Lower lobe of right lung (tissue), 2 donors: ENCODE results near the gene SFI1. TPM values are rescaled to one million over a fixed set of nuclear protein-coding genes. Genes with fewer than 3 reads are reported as not detected.
"Not testable (repeated sequence)": the region's sequence is repeated elsewhere in the genome, so short reads cannot be mapped to it uniquely, and the experiment has no call there.

ENCODE experiments used
- ATAC-seq, 2 donors: fragments of 200-7000 bp; cut with Tn5 transposase; one replicate each; pipeline ENCODE4 v1.9.1; 2020 to 2022; ENCODE audit warnings: mild to moderate bottlenecking in 2 of 2, moderate library complexity in 2 of 2
- DNase-seq: peaks from one replicate; pipeline ENCODE4 v3.0.0-alpha.2; 2020
- H3K27ac ChIP-seq: fragments of 200-600 bp; one replicate; pipeline ENCODE4 v1.8.0; 2022
- H3K27me3 ChIP-seq: fragments of 200-600 bp; one replicate; pipeline ENCODE4 v1.8.0; 2022; ENCODE audit warnings: low read depth
- H3K36me3 ChIP-seq: fragments of 200-600 bp; one replicate; pipeline ENCODE4 v1.8.0; 2022; ENCODE audit warnings: mild to moderate bottlenecking
- H3K4me1 ChIP-seq: fragments of 200-600 bp; one replicate; pipeline ENCODE4 v1.8.0; 2022
- H3K4me3 ChIP-seq: fragments of 200-600 bp; one replicate; pipeline ENCODE4 v1.8.0; 2022; ENCODE audit warnings: mild to moderate bottlenecking
- H3K9me3 ChIP-seq: fragments of 200-600 bp; one replicate; pipeline ENCODE4 v1.8.0; 2022
- CTCF ChIP-seq: fragments of 200-600 bp; IDR thresholded peaks from one replicate; pipeline ENCODE4 v1.8.0; 2022; ENCODE audit warnings: antibody characterized with exemption, mild to moderate bottlenecking
- intact Hi-C: fragments of 100-400 bp; cut with DNase I; formaldehyde crosslinking; loops from one replicate; pipeline ENCODE4 v1.11.0; 2022
- total RNA-seq: library from RNA; stranded (reverse); fragmentation: NEBNext Ultra II Directional; extraction: Animal tissue kit (Norgen Biotek cat#: 25700); gene quantifications from one replicate; pipeline ENCODE4 v1.2.1, GENCODE V29; 2021
- donor health status: DM: no; HTN: yes; CAD: no; lungs with severe emphysema.

SFI1 gene
- total RNA-seq, 1 donor from 2014 or later: 37.5 TPM

GRCh38 chr22:31526270-31526669 is 29.9 kb downstream of the SFI1 start:
- Histone ChIP-seq H3K27me3 (no peaks in the 10 kb centered on the region), H3K4me1 (peaks cover 7% of the 10 kb centered on the region), H3K36me3 (peaks cover 11% of the 10 kb centered on the region), H3K4me3 (no peak overlapping the region), H3K27ac (no peak overlapping the region), H3K9me3 (no peaks in the 10 kb centered on the region)
- no peak for TF ChIP-seq CTCF
- intact Hi-C loops: no loop called here
- ATAC-seq (no peak), DNase-seq (no peak)

DNA sequence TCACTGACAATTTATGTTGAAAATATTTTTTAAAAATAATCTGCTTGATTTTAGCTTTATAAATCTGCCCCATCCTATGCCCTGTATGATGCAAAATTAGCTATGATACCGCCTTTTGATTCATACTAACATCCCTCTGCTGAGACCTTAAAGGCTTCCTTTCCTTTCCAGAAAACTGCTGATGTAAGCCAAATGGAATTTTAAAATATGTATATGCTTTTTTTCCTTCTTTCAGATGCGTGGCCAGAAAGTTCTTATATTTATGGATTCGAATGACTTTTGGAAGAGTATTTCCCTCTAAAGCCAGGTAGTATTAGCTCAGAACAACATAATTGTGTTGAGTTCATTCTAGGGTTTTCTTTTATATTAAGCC is 34.5 kb downstream of the SFI1 start:
- intact Hi-C loops: no loop called here
- H3K27me3 ChIP-seq: no peaks in the 10 kb centered on the region
- no peak overlapping the region for H3K27ac ChIP-seq

DNA sequence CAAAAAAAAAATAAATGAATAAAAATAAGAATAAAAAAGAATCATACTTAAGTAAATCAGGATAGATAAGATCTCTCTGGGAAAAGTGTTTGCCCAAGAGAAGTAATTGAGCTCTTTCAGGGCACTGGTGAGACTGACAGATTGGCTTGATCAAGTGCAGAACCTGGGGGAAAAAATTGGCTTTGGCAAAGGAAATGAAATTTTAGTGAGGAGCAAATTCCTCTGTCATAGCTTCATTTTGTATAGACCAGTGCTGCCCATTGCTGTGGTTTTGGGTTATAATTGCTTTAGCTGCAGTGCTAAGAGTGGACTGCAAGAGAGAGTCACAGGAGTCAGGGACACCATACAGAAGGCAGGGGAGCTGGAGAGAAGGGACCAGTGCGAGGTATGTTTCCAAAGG is 35.7 kb downstream of the SFI1 start:
- H3K4me1 ChIP-seq: peaks cover 7% of the 10 kb centered on the region
- no peak overlapping the region for H3K27ac ChIP-seq
- intact Hi-C loops: no loop called here
- H3K27me3 ChIP-seq: no peaks in the 10 kb centered on the region
- no peaks in the 10 kb centered on the region for H3K9me3 ChIP-seq
- TF ChIP-seq CTCF: no peak
- DNase-seq: no peak
- no peak overlapping the region for H3K4me3 ChIP-seq
- peaks cover 11% of the 10 kb centered on the region for H3K36me3 ChIP-seq
- ATAC-seq: no peak

More for the DNA sequence above, 34.5 kb downstream of the SFI1 start:
- H3K4me3 ChIP-seq: no peak overlapping the region
- H3K4me1 ChIP-seq: peaks cover 7% of the 10 kb centered on the region
- H3K9me3 ChIP-seq: no peaks in the 10 kb centered on the region
- TF ChIP-seq CTCF: no peak
- H3K36me3 ChIP-seq: peaks cover 11% of the 10 kb centered on the region
- ATAC-seq: peak in 1 of 2 donors; percentile 13
- no peak for DNase-seq

DNA sequence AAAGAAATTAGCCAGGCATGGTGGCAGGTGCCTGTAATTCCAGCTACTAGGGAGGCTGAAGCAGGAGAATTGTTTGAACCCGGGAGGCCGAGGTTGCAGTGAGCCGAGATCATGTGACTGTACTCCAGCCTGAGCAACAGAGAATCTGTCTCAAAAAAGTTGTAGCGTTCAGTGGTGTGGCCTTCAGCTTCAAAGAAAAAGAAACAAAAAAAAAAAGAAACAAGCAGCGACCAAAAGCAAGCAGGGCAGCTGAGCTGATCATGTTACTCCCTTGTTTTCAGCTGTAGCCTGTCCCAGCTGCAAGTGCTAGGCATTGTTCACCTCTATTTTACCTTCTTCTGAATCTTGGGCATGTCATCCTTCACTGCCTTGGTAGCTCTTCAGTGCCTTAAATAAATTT is 37.0 kb downstream of the SFI1 start:
- Histone ChIP-seq H3K4me3 (no peak overlapping the region), H3K4me1 (peaks cover 7% of the 10 kb centered on the region), H3K9me3 (no peaks in the 10 kb centered on the region), H3K27me3 (no peaks in the 10 kb centered on the region), H3K36me3 (peaks cover 10% of the 10 kb centered on the region), H3K27ac (no peak overlapping the region)
- no peak for DNase-seq
- no peak for TF ChIP-seq CTCF
- no peak for ATAC-seq
- intact Hi-C loops: no loop called here

DNA sequence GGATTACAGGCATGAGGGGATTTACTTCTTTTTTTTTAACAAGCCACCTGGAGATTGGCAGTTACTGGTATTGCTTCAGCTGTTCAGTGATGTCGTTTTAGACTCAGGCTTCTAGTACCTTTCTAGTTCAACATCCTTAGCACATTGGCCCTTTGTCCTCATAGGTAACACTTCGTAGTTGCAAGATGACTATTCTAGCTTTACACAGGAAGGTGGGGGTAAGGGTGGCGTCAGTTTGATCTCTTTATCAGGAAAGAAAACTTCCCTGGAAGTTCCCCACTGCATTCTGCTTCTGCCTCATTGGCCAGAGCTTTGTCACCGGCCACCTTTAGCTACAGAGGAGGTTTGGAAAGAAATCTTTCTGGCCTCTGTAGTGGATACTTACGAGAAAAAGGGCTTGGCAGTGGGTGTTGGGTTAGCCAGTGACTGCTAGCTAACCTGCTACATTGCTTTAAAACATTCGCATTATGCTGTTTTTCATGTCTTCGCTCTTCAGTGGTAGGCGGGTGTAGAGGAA is 40.7 kb downstream of the SFI1 start:
- H3K27ac ChIP-seq: no peak overlapping the region
- no peak overlapping the region for H3K4me3 ChIP-seq
- DNase-seq (no peak), ATAC-seq (peak in 1 of 2 donors; percentile 35)
- no peaks in the 10 kb centered on the region for H3K4me1 ChIP-seq
- no peak for TF ChIP-seq CTCF
- H3K9me3 ChIP-seq: no peaks in the 10 kb centered on the region
- peaks cover 5% of the 10 kb centered on the region for H3K36me3 ChIP-seq
- intact Hi-C loops: no loop called here
- H3K27me3 ChIP-seq: no peaks in the 10 kb centered on the region

DNA sequence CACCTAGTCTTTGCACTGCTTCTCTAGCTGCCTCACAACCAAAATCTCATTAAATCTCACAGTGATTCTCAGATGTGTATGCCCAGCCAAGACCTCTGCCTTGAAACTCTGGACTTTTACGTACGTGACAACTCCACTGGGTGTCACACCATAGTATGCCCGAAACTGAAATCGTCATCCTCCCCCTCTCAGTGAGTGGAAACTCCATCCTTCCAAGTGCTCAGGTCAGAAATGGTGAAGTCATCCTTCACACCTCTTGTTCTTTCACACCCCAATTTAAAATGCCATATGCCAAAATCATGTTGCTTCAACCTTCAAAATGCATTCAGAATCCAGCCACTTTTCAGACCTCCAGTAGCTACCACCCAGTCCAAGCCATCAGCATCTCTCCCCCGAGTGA is 42.5 kb downstream of the SFI1 start:
- intact Hi-C loops: no loop called here
- Histone ChIP-seq H3K27me3 (no peaks in the 10 kb centered on the region), H3K4me3 (no peak overlapping the region), H3K9me3 (no peaks in the 10 kb centered on the region), H3K27ac (no peak overlapping the region), H3K36me3 (peaks cover 5% of the 10 kb centered on the region), H3K4me1 (no peaks in the 10 kb centered on the region)
- TF ChIP-seq CTCF: no peak
- DNase-seq (no peak), ATAC-seq (no peak)

DNA sequence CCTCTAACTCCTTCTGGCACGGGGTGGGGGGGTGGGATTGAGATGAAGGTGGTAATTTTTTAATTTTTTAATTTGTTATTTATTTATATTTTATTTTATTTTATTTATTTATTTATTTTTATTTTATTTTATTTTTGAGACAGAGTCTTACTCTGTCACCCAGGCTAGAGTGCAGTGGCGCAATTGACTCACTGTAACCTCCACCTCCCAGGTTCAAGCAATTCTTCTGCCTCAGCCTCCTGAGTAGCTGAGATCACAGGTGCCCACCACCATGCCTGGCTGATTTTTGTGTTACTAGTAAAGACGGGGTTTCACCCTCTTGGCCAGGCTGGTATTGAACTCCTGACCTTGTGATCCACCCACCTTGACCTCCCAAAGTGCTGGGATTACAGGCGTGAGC is 43.8 kb downstream of the SFI1 start:
- ATAC-seq, H3K36me3 ChIP-seq, H3K9me3 ChIP-seq, H3K27me3 ChIP-seq, H3K27ac ChIP-seq, H3K4me1 ChIP-seq, intact Hi-C loops, DNase-seq, H3K4me3 ChIP-seq: not testable (repeated sequence)
